ENCODE measurements around the gene KLK10.

Gene KLK10

GRCh38 chr19:51025809-51026553 lies 6.5 kb upstream of the KLK10 start:
- DNase-seq = no peak

GRCh38 chr19:51025401-51025800 lies 5.9 kb upstream of the KLK10 start:
- DNase-seq = no peak

GRCh38 chr19:51024924-51025323 lies 5.4 kb upstream of the KLK10 start:
- no peak for DNase-seq

GRCh38 chr19:51023946-51024345 lies 4.4 kb upstream of the KLK10 start:
- DNase-seq = no peak

- no peak for DNase-seq
These were observed 3.0 kb upstream of the KLK10 start for GRCh38 chr19:51022526-51022925.

GRCh38 chr19:51020988-51021651 lies 1.6 kb upstream of the KLK10 start:
- DNase-seq = peak; percentile 37

GRCh38 chr19:51018745-51019543 lies 565 bp downstream of the KLK10 start:
- no peak for DNase-seq

- DNase-seq = peak; percentile 3
These were observed 2.5 kb downstream of the KLK10 start for GRCh38 chr19:51016798-51017683.

- no peak for DNase-seq
These were observed 3.7 kb downstream of the KLK10 start for GRCh38 chr19:51015691-51016267.

- no peak for DNase-seq
These were observed 5.3 kb downstream of the KLK10 start for GRCh38 chr19:51014242-51014641.

GRCh38 chr19:51012661-51013190 lies 6.8 kb downstream of the KLK10 start:
- no peak for DNase-seq

- no peak for DNase-seq
These were observed 9.3 kb downstream of the KLK10 start for GRCh38 chr19:51010066-51010795.

- DNase-seq = no peak
These were observed 10.2 kb downstream of the KLK10 start for GRCh38 chr19:51009061-51009891.

- DNase-seq = no peak
These were observed 12.0 kb downstream of the KLK10 start for GRCh38 chr19:51007488-51007887.

GRCh38 chr19:51006406-51006805 lies 13.1 kb downstream of the KLK10 start:
- no peak for DNase-seq

- no peak for DNase-seq
These were observed 14.3 kb downstream of the KLK10 start for GRCh38 chr19:51005248-51005647.

GRCh38 chr19:51003316-51003715 lies 16.2 kb downstream of the KLK10 start:
- no peak for DNase-seq

- DNase-seq = no peak
These were observed 16.8 kb downstream of the KLK10 start for GRCh38 chr19:51002542-51003311.

- no peak for DNase-seq
These were observed 17.4 kb downstream of the KLK10 start for GRCh38 chr19:51002089-51002532.
